Right ventricle myocardium inferior (tissue), 1 donor: ENCODE measurements around the gene PPP1CA. TPM values are rescaled to one million over a fixed set of nuclear protein-coding genes. Genes with fewer than 3 reads are reported as not detected.

ENCODE experiments used
- ATAC-seq: fragments of 200-7000 bp; cut with Tn5 transposase; one replicate; pipeline ENCODE4 v1.9.1; 2020; ENCODE audit warnings: mild to moderate bottlenecking, moderate library complexity
- DNase-seq: peaks from one replicate; pipeline ENCODE4 v3.0.0; 2021; ENCODE audit errors: missing footprints
- intact Hi-C: fragments of 100-400 bp; cut with DNase I; formaldehyde crosslinking; loops from one replicate; pipeline ENCODE4 v1.11.0; 2022
- total RNA-seq: library from RNA; stranded (reverse); fragmentation: NEBNext Ultra II Directional; extraction: Animal tissue kit (Norgen Biotek cat#: 25700); gene quantifications from one replicate; pipeline ENCODE4 v1.2.1, GENCODE V29; 2021
- donor health status: DM: no; HTN: yes; CAD: no; lungs with severe emphysema.

Gene PPP1CA
- total RNA-seq, 1 donor from 2014 or later: 112 TPM

DNA sequence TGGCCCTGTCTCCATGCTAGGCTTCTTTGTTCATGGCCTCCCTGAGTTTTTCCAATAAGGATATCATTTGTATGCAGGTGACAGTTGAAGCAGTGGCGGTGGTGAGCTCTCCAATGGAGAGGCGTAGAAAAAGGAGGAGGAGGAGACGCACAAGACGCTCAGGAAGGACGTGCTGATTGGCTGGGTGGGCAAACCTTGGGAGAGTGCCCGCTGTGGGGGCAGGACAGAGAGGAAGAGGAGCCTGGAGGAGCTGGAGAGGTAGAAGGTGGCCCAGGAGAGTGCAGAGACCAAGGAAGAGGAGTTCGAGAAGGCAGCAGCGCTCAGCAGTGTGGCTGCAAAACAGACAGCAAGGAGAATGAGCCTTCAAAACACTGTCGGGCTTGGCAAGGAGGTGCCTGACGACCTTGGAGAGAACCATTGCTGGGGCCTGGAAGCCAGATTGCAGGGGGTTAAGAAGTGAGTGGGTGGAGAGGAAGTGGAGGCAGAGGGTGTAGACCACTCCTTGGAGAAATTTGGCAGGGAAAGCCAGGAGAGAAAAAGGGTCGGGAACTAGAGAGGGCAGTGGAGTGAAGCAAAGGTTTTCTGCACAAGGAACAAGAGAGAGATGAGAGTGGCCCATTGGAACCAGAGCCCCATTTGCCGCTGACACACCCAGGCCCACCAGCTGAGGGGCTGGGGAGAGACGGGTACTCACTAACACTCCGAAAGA is 35.8 kb downstream of the PPP1CA start:
- no peak for DNase-seq
- no peak for ATAC-seq
- intact Hi-C loops: no loop called here

DNA sequence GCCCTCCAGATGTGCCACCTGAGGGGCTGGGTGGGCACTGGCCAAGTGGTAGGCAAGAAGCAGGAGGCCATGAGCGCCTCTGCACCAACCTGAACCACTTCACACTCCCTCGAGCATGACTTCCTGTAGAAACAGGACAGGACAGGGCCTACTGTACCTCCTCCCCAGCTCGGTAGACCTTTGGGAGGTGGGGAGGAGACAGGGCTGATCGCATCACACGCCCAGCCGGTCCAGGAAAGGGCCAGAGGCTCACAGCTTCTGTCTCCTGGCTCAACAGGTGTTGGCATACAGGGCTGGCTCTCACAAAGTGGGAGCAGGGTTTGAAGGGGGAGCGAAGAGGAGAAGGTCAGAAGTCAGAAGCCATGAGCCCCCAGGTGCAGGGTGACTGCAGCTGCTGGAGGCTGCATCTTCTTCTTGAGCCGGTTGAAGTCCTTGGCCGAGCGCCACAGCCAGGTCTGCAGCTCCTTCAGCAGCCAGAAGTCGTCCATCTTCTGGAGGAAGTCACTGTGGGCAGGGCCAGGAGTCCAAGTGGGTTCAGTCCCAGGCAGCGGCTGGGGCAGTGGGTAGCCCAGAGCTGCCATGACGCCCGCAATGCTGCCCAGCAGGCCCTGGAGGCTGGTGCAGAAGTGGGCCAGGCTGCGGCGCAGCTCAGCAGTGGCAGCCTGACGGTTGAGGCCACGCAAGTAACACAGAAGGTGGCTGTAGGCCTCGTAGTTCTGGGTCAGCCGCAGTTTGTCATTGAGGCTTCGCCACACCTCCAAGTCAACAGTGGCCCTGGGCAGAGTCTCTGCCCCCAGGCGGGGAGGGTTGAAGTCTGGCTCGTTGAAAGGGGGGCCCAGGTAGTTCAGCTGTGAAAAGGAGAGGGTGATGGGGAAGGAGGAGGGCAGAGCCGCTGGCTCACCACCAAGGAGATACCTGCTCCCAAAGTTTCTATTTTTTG is 36.6 kb downstream of the PPP1CA start:
- DNase-seq (no peak), ATAC-seq (no peak)
- intact Hi-C loops: no loop called here

DNA sequence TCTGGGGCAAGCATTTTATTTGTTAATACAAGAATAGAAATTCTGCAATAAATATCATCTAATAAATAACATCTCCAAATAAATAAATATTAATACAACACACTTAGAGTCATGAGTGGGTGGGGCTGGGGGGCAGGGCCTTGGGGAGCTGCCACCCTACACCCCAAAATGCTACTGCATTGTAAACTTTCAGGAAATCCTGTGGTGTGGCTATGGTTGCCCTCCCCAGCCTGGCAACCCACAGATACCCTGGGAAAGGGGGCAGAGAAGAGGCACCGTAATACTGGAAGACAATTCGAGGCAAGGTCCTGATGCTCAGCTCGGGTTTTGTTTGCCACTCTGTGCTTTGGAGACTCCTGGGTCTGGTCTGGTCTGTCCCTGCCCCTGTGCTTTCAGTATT is 37.5 kb downstream of the PPP1CA start:
- DNase-seq (no peak), ATAC-seq (no peak)
- intact Hi-C loops: no loop called here

DNA sequence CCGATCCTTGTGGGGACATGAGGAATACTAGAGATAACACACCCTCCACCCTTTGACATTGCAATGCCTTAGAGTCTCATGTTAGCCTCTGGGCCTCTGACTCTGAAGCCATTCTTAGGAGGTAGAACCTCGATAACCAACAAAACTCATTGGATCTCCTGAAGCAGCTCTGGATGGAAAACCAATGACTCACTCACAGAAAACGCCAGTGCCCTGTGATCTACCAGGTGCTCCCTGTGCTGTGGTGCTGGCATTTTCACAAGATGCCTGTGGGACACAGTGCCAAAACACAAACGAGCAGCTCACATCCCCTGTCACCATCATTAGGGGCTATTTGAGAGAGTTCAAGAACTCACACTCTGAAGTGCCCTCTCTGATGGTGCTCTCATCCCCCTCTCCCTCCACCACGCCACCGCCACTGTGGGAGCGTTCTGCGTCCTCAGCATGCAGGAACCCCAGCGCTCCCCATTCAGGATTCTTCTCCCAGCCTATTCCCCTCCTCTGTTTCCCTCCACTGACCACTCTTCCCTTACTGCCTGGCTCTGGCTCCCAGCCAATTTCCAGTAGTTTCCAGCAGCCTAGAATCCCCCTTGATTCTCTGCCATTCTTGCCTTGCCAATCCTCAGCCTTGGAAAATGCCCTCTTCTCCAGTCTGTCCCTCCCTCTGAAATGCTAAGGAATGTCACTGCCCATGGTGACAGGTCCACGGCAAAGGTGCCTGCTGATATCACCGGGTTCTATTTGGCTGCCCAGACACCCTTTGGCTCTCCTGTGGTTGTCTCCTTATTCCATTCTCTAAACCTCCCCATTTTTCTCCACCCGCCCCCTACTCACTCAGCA is 43.6 kb downstream of the PPP1CA start:
- ATAC-seq (no peak), DNase-seq (no peak)
- intact Hi-C loops: loop anchor here (1.0 kb wide), 1 partner anchor 24 kb away; no protein-coding TSS in a partner anchor

DNA sequence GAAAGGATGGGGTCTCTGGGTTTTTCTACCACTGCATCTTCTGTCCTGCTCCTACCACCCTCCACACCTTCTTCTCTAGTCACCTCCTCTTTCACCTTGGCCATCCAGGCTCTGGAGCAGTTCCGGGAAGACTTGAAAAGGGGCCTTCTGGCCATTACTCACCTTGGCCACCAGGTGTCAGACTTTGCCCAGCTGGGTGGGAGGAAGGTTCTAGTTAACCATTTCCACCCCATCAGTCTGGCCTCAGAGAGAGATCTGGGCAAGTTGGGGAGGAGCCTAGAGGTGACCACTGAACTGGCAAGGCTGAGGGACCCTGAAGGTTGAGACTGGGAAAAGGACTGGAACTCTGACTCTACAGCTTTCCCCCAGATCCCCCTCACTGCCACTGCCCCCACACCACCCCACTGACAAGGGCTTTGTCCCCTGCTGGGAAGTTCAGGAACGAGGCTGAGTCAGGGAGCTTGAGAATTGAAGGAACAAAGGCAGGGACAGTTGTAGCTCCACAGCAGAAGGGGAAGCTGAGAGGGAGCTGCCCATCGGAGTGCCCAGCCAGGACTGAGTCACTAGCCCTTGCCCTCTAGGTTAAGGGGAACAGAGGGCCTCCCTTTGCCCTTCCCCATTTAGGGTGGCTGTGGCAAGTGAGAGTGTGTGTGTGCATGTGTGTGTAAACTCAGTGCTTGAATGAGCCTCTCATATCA is 44.6 kb downstream of the PPP1CA start:
- ATAC-seq (no peak), DNase-seq (no peak)
- intact Hi-C loops: loop anchor here (1.0 kb wide), 1 partner anchor 25 kb away; no protein-coding TSS in a partner anchor

DNA sequence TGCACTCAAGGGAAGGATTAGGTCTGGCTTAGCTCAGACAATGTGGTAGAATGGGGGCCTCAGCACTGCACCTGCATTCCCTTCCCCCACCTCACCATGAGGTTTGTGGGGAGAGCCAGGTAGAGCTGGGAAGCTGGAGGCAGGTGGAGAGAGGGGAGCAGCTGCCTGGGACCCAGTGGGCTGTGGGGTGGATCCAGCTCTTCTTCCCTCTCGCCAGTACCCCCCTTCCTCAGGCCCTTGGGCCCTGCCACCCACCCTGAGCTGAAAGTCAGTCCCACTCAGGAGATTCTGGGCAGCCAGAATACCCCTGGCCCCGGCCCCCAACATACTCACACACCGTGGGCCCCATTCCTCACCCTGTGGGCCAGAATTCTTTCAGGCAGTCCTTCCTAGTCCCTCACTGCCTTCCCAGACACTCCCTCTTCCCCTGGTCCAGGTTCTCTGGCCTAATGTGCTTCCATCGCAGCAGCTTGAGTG is 45.2 kb downstream of the PPP1CA start:
- ATAC-seq (no peak), DNase-seq (no peak)
- intact Hi-C loops: no loop called here

DNA sequence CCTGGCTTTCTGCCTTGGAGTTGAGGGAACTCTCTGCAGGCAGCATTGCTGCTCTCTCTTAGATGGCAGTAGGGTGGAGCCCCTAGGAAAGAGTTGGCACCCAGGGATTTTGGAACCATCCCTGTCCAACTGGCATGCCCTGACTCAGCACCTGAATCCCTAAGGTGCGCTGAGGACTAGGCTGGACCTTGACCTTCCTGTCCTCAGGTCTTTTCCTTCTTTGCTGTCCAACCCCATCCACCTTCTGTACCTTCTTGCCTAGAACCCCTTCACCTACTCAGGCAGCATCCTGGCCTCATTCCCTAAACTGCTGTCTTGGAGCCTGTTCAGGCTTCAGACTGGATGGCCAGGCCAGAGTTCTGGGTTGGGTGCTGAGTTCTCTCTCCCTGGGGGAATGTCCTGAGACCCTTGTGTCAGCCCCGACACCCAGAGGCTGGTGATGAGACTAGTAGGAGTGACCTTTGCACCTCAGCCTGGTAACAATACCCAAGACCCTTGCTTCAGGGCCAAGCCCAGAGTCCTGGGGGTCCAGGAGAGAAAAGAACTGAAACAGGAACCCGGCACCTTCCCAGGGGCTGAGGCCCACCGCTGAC is 45.8 kb downstream of the PPP1CA start:
- DNase-seq: no peak
- intact Hi-C loops: no loop called here
- no peak for ATAC-seq

DNA sequence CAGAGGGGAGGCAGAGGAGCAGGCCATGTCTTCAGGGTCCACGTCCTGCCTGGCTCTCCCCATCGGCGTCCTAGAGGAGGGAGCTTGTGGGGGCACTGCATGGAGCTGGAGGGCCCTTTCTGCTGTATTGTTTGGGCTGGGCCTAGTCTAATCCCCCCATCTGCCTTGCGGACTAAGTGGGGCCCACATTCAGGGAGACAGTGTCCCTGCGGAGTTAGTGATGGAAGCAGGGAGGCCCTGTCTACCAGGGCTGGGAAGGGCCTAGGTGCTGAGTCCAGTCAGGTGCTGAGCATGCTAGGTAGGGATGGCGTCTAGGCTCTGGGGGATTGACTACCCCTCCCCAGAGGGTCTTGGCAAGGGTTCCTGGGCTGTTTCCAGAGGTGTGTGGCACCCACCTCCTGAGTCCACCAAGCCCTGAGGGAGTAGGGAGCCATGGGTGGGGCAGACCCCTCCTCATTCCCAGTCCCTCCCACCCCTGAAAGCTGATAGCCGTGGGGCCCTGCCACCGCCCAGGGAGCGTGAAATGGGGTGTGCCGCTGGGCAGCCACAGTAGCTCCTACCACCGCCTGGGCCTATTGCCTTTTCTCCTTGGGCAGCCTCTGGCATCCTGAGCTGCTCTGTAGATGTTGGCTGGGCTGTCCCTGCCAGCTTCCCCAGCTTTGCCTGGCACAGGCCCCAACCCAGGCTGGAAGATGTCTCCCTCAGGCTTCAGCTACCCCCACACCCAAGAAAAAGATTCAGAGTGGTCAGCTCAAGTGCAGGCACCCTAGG is 46.5 kb downstream of the PPP1CA start:
- intact Hi-C loops: no loop called here

DNA sequence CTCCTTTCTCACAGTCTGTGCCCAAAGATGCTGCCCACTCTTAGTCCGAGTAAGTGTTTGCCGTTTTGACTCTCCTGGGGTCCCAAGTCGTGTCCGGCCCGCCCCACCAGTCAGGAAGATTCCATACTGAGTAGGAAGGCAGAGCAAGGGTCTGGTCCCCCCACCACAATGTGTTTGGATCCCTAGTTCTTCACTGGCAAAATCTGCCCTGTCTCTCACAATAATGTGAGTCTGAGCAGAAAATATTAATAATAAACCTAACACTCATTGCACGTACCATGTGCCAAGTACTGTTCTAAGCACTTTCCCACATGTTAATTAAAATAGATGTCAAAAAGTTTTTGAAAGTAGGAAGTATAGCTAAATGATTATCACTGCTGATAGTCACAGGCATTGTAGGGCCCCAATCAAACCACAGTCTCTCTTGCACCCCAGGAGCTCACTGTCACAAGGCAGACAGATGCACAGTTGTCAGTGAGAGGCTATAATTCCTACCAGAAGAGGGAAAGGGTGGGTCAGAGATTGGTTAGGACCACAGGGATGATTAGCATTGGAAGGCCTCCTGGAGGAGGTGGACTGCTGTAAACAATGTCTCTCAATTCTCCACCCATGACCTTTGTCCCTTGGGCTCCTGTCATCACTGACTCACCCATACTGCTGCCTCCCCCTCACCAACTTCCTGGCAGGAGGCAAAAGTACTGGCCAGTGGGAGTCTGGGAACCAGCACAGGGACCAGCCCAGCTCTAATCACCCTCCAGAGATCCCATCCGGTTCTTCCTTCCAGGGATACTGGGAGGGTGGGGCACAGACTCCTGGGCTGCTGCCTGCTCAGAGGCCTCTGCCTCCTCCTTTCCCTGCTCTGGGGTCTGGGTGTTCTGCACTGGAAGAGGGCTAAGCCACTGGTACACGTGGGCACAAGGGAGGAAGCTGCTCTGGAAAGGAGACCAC is 47.3 kb downstream of the PPP1CA start:
- ATAC-seq (peak; percentile 17), DNase-seq (no peak)
- intact Hi-C loops: loop anchor here (5.0 kb wide), 1 partner anchor 153 kb away; the partner anchor contains the start of genes CDK2AP2 and PITPNM1

More for the DNA sequence above, 46.5 kb downstream of the PPP1CA start:
- DNase-seq: no peak
- no peak for ATAC-seq

DNA sequence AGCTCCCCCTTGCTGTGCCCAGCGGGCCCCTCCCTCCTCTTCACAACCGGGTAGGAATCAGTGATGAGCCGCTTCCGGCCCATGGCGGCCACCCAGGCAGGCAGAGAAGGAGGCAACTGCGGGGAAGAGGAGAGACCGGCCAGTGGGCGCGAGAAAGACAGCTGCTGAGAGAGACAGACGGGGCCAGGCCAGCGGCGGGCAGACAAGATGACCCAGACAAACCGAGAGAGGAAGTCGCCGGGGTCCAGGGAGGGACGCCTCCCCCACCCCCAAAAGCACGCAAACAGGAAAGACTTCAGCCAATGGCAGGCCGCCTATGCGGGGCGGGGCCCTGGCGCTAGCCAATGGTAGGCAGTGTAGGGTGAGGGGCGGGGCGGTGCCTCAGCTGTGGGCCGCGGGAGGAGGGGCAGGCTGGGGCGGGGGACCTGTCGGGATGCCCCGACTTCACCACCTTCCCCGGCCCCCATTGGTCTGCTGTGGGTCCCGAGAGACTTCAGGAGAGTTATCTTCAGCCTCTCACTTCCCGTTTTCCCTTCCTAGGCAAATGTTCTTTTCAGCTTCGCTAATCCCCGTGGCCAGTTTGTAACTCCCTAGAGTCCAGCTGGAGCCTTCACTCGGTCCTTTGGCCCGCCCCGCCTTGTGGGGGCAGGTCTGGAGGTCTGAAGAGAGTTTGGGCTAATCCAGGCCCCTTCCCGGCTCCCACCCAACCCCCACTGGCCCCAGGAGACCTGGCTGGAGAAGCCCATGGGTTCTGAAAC is 48.2 kb downstream of the PPP1CA start, which contains the start of gene POLD4:
Gene POLD4, minus strand, starts transcription at position 230 of the 758 bp plus-strand sequence. Its CDS starts 147 bp downstream, at position 83.
- DNase-seq (peak; percentile 100), ATAC-seq (peak; percentile 95)
- intact Hi-C loops: loop anchor here (5.0 kb wide), 1 partner anchor 154 kb away; the partner anchor contains the start of genes CDK2AP2 and PITPNM1

DNA sequence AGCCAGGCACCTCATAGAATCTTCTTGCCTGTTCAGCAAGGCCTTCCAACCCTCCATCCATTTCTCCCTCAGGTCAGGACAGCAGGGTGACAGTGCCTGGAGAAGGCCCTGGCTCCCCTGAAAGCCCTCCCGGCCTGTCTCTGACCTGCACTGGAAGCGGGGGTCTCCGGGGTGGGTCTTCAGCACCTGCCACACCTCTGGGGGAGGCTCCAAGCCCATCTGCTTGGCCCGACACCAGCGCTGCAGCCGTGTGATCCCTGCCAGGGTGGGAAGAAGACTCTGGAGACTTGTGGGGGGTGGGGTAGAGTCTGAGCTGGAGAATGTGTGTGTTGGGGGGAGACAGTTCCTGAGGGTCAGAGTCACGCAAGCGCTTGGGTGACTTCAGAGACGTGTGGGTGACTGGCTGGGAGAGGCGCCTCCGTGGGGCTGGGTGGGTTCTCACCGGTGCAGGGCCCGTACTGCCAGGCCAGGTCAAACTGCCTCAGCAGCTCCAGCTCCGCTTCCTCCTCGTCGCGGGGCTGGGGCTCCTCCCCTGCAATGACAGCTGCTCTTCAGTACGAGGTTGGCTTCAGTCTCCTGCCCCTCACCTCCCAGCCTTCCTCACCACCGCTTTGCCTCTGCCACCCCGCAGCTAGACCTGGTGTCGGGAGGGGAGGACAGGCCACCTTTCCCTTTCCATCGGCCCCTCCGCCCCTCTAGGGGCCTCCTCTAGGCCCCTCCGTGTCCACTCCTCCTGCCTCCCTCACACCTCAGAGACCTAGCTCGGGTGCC is 48.9 kb downstream of the PPP1CA start:
- intact Hi-C loops: loop anchor here (5.0 kb wide), 1 partner anchor 155 kb away; the partner anchor contains the start of genes CDK2AP2 and PITPNM1
- peak; percentile 80 for DNase-seq
- ATAC-seq: peak; percentile 8

DNA sequence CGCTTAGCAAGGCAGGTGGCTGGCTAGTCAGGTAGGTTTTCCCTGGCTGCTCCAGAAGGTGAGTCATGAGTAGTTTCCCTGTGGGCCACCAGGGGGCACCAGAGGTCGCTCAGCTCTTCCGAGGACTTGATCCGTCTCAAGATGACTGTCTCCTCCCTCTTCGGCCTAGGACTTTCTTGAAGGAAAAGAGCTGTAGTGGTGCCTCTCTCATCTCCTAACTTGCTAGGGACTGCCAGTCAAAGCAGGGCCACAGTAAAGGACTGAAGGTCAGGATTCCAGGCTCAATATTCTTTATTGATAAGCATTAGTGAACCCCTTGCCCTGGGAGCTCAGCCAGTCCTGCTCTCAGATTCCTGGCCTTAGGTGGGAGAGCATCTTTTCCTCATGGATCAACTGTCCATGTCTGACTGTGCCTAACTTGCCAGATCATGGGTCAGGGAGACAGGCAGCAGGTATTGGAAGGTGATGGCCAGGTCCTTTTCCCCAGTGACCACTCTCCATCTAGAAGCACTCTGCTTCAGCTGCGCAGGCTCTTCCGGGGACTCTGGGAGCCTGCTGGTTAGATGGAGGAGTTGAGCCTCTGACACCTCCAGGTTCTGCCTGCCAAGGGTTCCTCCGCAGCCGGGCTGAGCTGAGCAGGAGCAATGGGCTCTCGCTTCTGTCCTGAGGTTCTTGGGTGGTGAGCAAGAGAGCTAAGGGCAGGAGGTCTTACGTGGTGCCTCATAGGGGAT is 50.2 kb downstream of the PPP1CA start:
- intact Hi-C loops: loop anchor here (5.0 kb wide), 1 partner anchor 156 kb away; the partner anchor contains the start of genes CDK2AP2 and PITPNM1
- ATAC-seq: no peak

DNA sequence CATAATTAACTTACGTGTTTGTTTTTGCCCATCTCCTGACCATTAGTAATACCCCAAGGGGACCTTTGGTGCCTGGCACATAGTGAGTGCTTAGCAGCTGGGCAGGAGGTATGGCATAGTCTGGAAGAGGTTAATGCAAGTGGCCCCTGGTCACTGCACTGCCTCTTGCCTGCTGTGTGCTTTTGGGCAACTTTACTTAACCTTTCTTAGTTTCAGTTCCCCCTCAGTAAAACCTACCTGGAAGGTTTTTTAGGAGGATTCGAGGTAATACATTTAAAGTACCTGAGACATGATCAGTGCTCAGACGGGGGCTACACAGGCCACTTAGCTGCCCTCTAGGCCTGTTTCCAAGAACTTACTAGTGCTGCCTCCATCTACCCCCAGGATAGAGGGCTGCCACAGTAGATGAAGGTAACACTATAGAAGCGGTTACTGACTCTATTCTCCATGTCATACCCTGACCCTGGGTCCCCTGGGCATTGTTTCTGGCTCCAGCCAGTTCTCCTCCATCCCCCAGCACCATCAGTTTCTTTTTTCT is 51.7 kb downstream of the PPP1CA start:
- intact Hi-C loops: loop anchor here (5.0 kb wide), 1 partner anchor 157 kb away; the partner anchor contains the start of genes CDK2AP2 and PITPNM1
- DNase-seq (no peak), ATAC-seq (no peak)

More for the DNA sequence above, 50.2 kb downstream of the PPP1CA start:
- no peak for DNase-seq
